HepG2 (cell line): Measurements from ENCODE around the gene KIF26B.

Source experiments
- JARID2 ChIP-seq: sonication (generic); formaldehyde crosslinking; IDR thresholded peaks from 2 replicates; pipeline ENCODE4 v1.8.1; 2023; ENCODE audit warnings: missing genetic modification reagents, inconsistent platforms; ENCODE audit not compliant: insufficient replicate concordance
- KDM5A ChIP-seq: fragments of 200-600 bp; sonication (generic); IDR thresholded peaks from 2 replicates; pipeline ENCODE4 v1.7.0; 2018; ENCODE audit warnings: antibody characterized with exemption, mild to moderate bottlenecking, low read length, borderline replicate concordance
- PRMT3 ChIP-seq: sonication (generic); formaldehyde crosslinking; IDR thresholded peaks from 2 replicates; pipeline ENCODE4 v1.8.1; 2022; ENCODE audit warnings: low read depth, mild to moderate bottlenecking, moderate library complexity, missing genetic modification reagents, borderline replicate concordance
- RFX5 ChIP-seq: IDR thresholded peaks from 2 replicates; pipeline ENCODE4 v1.6.1; 2011; ENCODE audit warnings: low read depth, low read length, improper control_type of control experiment
- SALL1 ChIP-seq: sonication (generic); formaldehyde crosslinking; IDR thresholded peaks from 2 replicates; pipeline ENCODE4 v1.8.0; 2022; ENCODE audit warnings: mild to moderate bottlenecking, missing genetic modification reagents
- SP4 ChIP-seq: sonication (generic); formaldehyde crosslinking; IDR thresholded peaks from 2 replicates; pipeline ENCODE4 v1.8.1; 2023; ENCODE audit warnings: mild to moderate bottlenecking, missing genetic modification reagents
- TF ChIP-seq, protein P1 (sequence below): sonication (generic); formaldehyde crosslinking; IDR thresholded peaks from 2 replicates; pipeline ENCODE4 v1.5.0; 2020; ENCODE audit warnings: mild to moderate bottlenecking, missing genetic modification reagents, moderate library complexity

DNA sequence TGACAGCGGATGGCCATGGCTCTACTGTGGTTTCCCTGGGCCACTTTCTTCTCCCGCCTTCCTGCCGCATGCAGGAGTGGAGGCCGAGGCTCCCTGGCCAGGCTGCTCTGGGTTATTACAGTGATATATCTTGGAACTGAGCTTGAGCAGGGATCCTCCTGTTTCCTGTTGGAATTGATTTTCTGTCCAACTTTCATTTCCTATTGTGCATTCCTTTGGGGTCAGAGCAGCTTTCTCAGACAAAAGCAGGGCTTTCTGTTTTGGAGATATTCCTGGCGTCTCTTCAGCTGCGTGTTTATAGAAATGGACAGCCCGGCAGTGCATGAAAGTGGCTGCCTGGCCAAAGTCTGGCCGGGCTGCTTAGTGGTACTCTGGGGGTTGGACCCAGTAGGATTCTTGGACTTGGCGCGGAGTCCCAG, 146.4 kb downstream of the KIF26B start:
- TF ChIP-seq SP4 (CRISPR knock-in tag) = no peak
- TF ChIP-seq SALL1 (CRISPR knock-in tag) = no peak
- TF ChIP-seq RFX5 = no peak
- no peak for TF ChIP-seq JARID2 (CRISPR knock-in tag)
- no peak for TF ChIP-seq PRMT3 (CRISPR knock-in tag)
- no peak for TF ChIP-seq KDM5A
- TF ChIP-seq, protein P1, sequence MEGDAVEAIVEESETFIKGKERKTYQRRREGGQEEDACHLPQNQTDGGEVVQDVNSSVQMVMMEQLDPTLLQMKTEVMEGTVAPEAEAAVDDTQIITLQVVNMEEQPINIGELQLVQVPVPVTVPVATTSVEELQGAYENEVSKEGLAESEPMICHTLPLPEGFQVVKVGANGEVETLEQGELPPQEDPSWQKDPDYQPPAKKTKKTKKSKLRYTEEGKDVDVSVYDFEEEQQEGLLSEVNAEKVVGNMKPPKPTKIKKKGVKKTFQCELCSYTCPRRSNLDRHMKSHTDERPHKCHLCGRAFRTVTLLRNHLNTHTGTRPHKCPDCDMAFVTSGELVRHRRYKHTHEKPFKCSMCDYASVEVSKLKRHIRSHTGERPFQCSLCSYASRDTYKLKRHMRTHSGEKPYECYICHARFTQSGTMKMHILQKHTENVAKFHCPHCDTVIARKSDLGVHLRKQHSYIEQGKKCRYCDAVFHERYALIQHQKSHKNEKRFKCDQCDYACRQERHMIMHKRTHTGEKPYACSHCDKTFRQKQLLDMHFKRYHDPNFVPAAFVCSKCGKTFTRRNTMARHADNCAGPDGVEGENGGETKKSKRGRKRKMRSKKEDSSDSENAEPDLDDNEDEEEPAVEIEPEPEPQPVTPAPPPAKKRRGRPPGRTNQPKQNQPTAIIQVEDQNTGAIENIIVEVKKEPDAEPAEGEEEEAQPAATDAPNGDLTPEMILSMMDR (CRISPR knock-in tag) = no peak
